GM18868 (cell line): ENCODE measurements around the gene RASGEF1B.
"Not testable (repeated sequence)": the region's sequence is repeated elsewhere in the genome, so short reads cannot be mapped to it uniquely, and the experiment has no call there.

ENCODE experiments used
- ATAC-seq: cut with Tn5 transposase; IDR thresholded peaks from one replicate; pipeline ENCODE4 v1.9.1; 2021; ENCODE audit warnings: mild to moderate bottlenecking, moderate library complexity; ENCODE audit not compliant: unreplicated experiment

RASGEF1B gene

DNA sequence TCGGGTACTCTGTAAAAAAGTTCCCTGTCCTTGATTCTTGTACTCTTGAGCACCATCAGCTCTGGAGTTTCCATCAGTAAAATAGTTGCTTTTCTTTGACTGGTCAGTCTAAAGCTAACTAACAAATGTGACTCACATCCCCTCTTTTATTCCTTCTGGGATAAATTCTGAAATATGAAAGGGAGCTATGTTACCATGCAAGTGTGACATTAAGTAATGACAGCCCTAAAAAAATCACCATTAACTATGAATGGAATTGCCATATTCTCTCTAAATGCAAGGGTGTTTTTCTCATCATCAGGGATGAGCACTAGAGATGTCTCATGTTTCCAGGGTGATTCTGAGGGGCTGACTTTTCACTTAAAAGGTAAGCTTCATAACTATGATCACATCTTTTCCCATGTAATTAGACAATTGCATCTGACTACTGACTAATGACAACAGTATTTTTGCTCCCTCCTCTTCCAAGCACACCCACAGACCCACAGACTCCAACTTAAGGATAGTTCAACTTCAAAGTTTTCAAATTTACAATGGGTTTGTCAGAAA, 26.9 kb upstream of the RASGEF1B start:
- ATAC-seq = no peak

DNA sequence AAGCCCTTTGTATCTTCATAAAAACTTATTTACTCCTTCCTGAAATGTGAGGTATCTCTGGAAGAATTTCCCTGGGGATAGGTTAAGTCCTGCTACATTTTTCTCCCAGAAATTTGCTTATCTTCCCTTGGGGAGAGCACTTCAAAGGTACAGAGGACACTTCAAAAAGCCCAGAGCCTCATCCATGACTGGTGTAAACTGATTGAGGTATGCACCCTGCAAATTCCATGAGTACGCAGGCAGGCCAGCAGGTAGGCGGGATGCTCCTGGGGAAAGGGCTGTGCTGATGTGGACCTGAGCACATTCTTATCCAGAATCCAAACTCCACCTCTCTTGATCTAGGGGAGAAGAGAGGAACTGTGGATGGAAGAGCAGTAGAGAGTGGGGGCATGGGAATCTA, 26.3 kb upstream of the RASGEF1B start:
- ATAC-seq = no peak

DNA sequence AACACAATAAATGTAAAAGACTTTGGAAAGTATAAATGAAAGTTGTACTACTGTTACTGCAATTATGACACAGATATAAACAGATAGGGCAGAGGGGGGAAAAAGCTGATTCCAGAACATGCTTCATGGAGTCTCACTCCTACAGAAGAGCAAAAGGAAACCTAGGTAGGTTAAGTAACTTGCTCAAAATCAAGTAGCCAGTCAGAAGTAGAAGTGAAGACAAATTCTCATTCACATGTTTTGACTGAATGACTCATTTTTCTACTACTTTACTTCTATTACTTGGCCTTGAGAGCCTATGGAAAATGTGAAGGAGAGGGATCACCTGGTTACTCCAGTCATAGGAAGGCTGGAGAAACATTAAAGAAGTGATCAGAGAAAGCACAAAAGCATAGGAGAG, 23.6 kb upstream of the RASGEF1B start:
- no peak for ATAC-seq

DNA sequence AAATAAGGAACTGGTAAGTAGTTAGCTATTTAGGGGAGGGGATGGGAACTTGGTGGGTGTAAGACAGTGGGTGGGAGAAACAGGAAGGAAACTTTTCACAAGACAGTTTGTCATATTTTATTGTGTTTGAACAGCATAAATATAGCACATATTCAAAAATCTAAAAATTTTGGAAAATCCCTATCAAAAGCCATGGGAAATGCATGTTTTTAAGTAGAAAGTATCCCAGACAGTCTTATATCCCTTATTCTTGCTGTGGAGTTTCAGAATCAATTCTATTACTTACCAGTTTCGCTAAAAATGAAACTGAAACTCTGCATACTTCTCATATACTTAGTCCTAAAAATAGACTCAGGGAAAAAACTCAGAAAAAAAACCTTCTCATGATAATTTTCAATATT, 22.3 kb upstream of the RASGEF1B start:
- ATAC-seq = peak; percentile 84

DNA sequence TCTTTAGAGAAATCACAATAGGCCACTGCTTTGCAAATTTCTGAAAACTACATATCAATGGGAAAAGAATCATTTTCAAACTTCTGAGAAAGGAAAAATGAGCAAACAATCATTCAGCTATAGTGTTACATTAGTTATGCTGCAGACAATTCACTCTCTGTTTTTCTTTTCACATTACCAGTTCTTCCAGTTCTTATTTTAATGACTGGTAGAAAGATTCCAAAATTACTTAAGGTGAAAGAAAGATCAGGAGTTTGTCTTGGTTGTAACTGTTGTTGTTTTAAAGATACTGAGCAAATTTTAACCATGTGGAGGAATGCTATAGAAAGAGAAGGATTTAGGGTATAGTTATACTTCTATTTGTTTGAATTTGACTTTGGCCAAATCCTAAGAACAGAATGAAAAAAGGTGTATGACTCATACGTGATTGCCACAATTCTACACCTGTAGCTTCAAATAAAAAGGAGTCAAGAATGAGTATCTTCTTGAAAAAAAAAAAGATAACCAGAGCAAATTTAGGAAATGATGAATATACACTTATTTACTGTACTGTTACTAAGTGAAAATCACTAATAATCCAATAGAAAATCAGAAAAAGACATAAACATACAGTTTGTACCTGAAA, 21.0 kb upstream of the RASGEF1B start:
- ATAC-seq = no peak

DNA sequence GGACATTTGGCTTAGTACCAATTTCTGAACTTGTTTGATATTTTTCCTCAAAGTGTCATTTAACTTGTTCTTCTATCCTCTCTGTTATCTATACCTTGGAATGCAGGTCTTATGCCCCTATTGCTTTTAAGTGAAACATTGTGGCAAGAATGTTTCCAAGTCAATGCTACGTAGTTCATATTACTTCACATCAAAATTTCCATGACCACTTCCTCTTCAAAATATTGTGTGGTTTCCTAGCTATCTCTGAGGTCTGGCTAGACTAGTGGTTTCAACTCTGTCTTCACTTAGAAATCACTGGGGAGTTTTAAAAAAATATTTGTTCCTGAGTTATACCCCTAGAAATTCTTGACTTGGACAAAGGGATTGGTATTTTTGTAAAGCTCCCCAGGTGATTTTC, 20.2 kb upstream of the RASGEF1B start:
- peak; percentile 50 for ATAC-seq

DNA sequence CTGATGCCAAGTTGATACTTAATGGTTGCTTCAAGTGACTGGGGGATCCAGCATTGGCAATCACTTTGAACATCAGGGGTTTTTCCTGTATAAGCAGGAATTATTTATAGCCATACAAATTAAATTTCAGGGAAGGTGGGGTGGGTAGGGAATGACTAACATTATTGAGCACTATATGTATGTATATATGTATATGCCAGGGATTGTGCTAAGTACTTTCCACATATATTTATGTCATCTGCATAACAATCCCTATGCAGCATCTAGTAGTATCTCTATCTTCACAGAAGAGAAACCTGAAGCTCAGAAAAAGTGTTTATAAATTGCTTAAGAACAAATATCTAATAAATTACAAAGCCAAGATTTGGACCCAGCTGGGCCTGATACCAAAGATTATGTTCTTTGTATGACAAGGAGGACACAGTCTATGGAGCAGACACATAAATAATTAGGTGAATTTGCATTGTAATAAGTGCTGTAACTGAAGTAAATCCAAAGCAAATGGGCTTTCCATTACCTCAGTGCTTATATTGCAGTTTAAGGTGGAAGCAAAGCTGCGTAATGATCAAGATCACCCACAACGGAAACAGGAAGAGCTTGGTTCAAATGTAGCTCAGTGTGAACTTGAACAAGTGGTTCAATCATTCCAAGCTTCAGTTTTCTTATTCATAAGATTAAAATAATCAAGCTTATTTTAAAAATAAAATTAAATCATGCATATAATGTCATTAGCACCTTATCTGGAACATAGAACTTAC, 18.9 kb upstream of the RASGEF1B start:
- no peak for ATAC-seq

DNA sequence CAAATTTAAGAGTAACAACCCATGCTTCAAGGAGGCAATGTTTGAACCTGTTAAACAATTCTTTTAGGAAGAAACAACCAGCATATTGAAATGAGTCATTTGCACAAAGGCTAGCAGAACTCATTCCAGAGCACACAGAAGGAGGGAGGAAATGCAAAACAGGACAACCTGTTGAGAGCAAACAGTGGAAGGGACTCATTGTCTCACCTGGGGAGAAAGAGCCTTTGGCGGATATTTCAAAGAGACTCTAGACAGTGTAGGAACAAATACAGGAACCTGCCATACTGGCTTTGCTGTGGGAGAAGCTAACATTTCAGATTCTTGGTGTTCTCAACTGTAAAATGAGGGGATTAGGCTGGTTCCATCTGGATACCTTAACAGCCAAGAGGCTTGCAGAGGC, 14.8 kb upstream of the RASGEF1B start:
- ATAC-seq = no peak

DNA sequence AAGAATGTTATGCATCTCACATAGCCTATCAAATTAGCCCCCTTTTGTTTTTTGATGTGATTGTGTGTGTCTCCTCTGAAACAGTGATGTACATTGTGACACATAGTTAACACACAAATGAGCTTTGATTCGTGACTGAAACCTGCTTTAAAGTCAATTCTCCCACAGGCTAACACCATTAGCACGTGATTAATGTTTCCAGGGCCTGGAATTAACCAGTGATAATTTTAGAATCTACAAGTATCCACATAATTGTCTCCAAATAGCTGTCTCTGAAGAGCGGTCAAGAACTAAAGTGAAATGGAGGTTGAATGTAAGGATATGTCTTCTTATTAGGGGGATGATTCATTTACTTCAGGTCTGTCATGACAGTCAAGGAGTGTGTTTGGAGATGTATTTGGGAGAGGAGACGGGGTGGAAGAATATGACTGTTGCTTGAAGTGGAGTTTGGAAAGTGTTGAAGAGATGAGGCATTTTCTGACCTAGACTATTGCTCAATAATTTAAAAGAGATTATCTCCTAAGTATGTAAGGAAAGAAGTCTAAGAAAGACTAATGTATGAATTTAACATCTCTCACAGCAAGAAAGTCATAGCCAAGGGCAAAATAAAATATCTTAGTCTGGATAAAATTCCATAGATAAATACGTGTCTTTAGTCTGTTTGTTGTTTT, 13.7 kb upstream of the RASGEF1B start:
- no peak for ATAC-seq

DNA sequence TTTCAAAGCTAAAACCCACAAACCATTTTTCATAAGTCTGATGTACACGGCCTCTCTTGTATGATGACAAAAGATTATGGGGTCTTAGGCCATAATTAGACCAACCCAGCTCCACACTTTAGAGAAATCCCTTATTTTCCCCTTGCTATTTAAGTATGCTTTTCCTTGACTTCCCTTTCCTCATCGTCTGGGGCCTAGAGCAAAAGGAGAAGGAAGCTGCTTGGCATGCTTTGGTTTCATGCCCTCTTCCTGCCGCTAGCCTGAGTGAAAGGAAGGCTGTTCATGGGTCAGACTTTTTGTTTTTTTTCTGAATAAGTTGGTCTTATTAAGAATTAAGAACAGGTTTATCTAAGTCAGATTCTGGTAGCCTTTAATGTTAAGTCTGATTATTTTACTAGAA, 10.6 kb upstream of the RASGEF1B start:
- no peak for ATAC-seq

DNA sequence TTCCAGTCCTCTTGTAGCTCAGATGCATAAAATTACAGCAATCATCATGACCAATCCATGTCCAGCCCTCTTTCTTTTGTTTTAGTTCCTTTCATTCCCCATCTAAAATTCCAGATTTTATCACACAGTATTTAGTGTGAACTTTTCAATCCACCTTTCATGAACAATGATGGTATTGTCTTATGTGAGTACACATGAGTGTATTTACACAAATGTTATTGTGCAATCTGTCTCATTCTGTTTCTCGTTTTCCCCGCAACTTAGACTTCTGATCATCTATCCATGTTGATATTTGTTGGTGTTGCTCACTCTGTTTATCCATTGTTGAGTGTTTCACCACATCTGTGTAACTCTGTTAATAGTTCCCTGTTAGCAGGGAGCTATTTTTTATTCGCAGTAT, 9.4 kb upstream of the RASGEF1B start:
- no peak for ATAC-seq

DNA sequence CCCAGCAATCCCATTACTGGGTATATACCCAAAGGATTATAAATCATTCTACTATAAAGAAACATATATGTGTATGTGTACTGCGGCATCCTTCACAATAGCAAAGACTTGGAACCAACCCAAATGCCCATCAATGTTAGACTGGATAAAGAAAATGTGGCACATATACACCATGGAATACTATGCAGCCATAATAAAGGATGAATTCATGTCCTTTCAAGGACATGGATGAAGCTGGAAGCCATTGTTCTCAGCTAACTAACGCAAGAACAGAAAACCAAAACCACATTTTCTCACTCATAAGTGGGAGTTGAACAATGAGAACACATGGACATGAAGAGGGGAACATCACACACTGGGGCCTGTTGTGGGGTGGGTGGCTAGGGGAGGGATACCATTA, 7.9 kb upstream of the RASGEF1B start:
- not testable (repeated sequence) for ATAC-seq

DNA sequence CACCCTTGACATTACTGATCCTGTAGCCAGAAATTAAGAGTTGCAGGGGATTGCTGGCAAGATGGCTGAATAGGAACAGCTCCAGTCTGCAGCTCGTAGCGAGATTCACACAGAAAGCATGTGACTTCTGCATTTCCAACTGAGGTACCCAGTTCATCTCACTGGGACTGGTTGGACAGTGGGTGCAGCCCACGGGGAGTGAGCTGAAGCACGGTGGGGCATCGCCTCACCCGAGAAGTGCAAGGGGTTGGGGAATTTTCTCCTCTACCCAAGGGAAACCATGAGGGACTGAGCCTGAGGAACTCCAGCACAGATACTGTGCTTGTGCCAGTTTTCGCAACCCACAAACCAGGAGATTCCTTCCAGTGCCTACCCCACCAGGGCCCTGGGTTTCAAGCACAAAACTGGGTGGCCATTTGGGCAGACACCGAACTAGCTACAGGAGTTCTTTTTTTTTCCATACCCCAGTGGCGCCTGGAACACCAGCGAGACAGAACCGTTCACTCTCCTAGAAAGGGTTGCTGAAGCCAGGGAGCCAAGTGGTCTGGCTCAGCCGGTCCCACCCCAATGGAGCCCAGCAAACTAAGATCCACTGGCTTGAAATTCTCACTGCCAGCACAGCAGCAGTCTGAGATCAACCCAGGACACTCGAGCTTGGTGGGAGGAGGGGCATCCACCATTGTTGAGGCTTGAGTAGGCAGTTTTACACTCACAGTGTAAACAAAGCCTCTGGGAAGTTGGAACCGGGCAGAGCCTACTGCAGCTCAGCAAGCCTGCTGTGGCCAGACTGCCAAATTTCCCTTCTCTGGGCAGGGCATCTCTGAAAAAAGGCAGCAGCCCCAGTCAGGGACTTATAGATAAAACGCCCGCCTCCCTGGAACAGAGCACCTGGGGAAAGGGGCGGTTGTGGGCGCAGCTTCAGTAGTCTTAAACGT, 1.9 kb upstream of the RASGEF1B start:
- ATAC-seq = not testable (repeated sequence)

DNA sequence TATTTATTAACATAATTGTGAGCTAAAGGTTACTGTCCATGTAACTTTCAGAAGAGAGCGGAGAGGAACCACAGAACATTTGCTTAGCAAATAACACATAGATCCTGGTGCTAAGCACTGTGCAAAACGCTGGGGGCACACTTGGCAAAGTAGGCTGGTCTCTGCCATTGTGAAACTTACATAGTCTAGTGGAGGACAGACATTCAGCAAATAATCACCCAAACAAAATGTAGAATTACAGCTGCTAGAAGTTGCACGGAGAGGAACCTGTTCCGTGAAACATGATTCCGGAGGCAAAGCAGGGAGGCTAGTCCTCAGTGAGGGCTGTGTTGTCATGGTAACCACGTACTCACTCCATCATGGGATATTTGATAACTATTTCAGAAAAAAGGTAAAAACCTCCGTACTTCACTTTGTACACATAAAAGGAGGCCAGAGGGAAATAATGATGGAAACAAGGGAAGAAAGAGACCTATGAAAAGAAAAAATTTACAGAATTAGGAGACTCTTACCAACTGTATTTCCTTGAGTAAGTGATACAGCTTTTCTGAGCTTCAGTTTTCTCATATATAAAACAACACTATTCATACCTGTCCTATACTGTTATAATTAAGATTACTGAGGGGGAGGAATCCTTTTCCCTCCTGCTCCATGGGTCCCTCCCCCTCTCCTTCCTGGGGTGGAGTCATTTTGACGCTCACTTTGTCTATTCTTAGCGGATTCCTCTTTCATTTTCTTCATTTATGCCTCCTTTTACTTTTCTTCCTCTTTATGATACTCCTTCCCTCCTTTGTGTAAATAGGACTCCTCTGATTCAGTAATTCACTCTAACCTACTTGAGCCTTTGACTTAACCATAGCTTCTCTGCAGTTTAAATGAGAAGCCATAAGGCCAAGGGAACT, 825 bp upstream of the RASGEF1B start:
- ATAC-seq = peak; percentile 52

DNA sequence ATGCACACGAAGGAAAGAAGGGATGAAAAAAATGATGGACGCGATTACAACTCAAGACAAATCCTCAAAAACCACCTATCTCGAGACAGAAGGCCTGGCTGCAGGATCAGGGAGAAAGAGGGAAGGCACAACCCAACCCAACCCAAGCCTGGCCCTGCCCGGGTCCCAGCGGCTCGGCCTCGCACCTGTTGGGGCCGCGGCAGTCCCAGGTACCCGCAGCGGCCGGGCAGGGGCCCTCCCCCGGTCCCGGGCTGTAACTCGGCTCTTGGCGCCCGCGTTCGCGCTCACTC, 464 bp downstream of the RASGEF1B start:
- ATAC-seq = no peak

DNA sequence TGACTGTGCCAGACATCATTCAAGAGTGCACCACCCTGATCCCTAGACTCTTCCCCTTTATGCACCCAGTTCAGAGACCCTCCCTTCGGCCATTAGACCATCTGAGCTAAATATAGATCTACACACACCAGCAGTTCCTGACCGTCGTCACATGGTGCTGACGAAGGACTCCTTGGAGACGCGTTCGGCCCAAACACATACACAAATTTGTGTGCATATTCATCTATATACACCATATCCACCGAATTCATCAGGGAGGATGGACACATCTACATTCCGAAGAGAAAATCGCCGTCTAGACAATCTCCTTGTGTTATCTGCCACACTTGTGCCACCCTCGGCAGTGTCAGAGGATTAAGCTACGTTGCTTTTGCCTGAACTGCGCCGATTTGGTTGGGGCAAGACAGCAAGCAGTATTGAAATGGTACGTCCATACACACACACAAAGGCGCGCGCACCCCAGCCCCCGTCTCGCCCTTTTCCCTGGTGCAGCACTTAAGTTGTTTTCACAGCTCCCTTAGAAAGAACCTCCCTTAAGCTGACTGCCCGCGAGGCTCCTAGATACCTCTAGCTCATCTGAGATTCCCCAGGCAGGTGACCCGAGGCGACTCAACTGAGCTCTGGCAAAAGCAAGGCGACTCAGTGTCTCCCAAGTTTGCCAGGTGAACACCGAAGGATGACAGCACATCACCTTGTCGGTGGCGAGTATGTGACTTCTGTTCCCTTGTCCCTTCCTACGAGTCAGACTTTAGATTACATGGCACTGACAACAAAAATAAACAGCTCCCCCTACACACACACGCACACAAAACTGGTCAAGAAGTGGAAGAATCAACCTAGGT, 1.0 kb downstream of the RASGEF1B start:
- no peak for ATAC-seq

DNA sequence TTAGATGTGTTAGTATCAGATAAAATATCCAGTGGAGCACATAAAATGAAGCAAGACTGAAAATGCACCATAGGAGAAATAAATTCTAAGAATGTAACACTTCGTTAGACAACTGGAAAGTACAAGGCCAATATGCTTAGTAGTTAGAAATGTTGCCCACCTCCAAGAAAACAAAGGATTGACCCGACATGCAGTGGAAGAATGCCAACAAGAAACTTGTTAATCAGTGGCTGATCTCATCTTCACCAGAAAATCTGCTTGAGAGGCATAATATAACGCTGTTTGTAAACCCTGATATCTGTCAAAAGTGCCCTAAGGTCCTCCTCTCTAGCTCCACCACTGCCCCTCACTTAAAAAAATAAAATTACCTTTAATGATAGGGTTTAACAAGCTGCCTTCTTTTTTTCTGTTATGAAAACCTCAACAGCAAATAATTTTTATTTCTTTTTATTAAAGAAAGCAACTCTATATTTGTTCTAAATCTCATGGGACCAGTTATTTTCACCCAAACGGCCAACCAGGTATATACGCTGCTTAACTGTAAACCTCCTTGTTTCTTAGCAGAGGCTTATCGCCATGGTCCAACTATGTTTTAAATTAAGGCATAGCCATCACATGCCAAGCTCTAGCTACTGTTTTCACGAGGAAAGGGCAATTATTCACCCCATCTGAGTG, 1.8 kb downstream of the RASGEF1B start:
- ATAC-seq = no peak

DNA sequence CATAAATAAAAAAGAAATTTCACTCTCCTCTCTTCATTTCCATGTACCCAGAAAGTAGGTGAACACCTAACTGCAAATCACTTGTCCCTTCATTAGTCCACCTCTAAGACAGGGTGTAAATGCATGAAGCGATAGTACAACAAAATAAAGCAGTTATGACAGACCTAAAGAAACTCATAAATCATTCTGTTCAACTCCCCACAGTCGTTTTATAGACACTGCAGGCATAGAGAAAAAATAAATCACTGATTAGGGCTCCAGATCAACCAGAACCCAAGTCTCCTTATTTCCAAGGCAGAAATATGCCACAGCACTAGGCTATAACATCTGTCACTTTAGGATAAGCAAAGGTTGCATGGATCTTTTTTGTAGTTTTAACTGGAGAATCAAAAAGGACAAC, 3.0 kb downstream of the RASGEF1B start:
- ATAC-seq = no peak

DNA sequence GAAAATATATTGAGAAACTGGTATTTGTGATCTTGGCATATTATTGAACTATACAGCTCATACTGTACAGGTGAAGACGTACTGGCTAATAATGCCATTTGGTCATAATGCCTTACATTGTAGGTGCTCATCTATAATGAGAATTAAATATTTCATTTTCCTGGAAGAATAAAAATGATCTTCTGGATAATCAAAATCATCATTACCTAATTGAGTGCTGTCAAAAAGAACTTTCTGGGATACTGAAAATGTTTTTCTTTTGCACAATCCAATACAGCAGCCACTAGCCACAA, 4.1 kb downstream of the RASGEF1B start:
- no peak for ATAC-seq
